ENCODE results near the gene MISFA.
A peak's percentile ranks its signal among the peaks of the same experiment; 100 is the strongest.
"Not testable (repeated sequence)": the region's sequence is repeated elsewhere in the genome, so short reads cannot be mapped to it uniquely, and the experiment has no call there.

The MISFA gene

DNA sequence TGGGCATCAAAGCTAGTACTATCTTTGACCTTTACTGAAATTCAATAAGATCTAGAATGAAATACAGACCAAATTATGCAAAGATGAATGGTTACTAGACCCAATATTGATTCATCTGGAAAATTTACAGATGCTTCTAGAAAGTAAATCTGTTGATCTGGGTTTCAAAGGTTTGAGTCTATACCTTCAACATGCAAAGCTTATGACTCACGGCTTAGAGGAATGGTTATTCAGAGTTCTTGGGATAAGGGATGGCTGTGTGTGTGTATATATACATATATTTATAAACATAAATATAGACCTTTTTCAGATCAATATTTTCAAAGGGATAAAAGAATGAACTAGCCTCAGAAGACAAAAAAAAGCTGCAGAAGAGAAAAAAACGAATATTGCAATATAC lies 33.3 kb downstream of the MISFA start:
- Histone ChIP-seq H3K9ac (no peak overlapping the region), H3K79me2 (peaks cover 16% of the 10 kb centered on the region), H3K4me1 (no peaks in the 10 kb centered on the region), H3K36me3 (ENCODE audit: control insufficient read depth, insufficient read depth, low read length) (no peaks in the 10 kb centered on the region), H3K27ac (no peak overlapping the region), H3K27me3 (ENCODE audit: control insufficient read depth, insufficient read depth, low read length) (no peaks in the 10 kb centered on the region), H2AFZ (no peak overlapping the region), H3K4me3 (ENCODE audit: low read depth, low read length) (no peak overlapping the region), H3K4me2 (ENCODE audit: low read length) (no peak overlapping the region), H3K9me3 (ENCODE audit: control insufficient read depth, low read length) (no peaks in the 10 kb centered on the region)
- TF ChIP-seq, protein P1, sequence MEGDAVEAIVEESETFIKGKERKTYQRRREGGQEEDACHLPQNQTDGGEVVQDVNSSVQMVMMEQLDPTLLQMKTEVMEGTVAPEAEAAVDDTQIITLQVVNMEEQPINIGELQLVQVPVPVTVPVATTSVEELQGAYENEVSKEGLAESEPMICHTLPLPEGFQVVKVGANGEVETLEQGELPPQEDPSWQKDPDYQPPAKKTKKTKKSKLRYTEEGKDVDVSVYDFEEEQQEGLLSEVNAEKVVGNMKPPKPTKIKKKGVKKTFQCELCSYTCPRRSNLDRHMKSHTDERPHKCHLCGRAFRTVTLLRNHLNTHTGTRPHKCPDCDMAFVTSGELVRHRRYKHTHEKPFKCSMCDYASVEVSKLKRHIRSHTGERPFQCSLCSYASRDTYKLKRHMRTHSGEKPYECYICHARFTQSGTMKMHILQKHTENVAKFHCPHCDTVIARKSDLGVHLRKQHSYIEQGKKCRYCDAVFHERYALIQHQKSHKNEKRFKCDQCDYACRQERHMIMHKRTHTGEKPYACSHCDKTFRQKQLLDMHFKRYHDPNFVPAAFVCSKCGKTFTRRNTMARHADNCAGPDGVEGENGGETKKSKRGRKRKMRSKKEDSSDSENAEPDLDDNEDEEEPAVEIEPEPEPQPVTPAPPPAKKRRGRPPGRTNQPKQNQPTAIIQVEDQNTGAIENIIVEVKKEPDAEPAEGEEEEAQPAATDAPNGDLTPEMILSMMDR (IDR thresholded peaks at IDR 0.05) = no peak

DNA sequence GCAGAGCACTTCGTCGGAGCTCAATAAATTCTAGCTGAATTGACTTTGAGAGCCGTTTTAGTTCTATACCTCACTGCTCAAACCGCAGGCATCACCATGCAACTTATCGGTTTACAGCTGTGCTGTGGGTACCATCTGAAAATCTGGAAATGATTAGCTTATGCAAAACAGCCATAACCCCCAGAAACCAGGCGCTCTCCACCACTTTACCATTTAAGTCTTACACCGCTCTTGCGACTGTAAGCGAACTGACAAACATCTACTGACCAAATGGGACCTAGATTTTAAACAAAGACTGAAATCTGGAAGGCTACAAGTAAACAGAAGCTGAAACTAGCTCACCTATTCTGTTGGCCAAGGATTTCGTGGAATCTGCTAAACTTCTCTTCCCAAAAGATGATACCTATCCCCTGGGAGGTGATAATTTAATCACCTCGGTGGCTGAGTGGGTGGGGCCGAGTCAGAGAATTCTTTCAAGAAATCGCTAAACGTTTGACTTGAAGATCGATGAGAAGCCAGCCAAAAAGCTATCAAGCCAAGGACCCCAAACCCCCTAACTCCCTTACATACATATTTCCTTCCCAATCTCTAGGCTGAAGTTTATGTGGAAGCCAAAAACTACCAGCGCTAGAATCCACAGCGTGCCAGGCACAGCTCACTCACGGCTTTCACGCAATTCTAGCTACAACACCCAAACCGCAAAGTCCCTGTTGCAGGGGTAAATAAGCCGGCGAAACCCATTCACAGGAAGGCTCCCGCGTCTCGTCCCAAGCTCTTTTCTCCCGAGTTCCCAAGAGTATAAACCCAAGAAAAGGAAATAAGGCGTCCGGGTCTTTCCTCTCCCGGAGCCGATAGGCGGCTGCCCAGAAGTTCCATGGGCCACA lies 33.9 kb downstream of the MISFA start:
- TF ChIP-seq, protein P1 (IDR thresholded peaks at IDR 0.05) = no peak
- Histone ChIP-seq H3K79me2 (peaks cover 16% of the 10 kb centered on the region), H3K9me3 (ENCODE audit: control insufficient read depth, low read length) (no peaks in the 10 kb centered on the region), H3K36me3 (ENCODE audit: control insufficient read depth, insufficient read depth, low read length) (no peaks in the 10 kb centered on the region), H3K27ac (peak overlapping the region; percentile 90), H3K27me3 (ENCODE audit: control insufficient read depth, insufficient read depth, low read length) (no peaks in the 10 kb centered on the region), H2AFZ (peak overlapping the region; percentile 85), H3K4me3 (ENCODE audit: low read depth, low read length) (peak overlapping the region; percentile 77), H3K9ac (peak overlapping the region; percentile 53), H3K4me1 (no peaks in the 10 kb centered on the region), H3K4me2 (ENCODE audit: low read length) (peak overlapping the region; percentile 94)

GRCh38 chr11:18634140-18635032 lies 34.8 kb downstream of the MISFA start, which contains the start of gene SPTY2D1:
SPTY2D1 (minus strand) TSS chr11:18634342; CDS start chr11:18634257, 85 bp downstream.
- Histone ChIP-seq H3K9ac (peak within 1 kb of the TSS; percentile 53), H3K79me2 (peaks cover 14% of the 10 kb centered on the region), H3K27me3 (ENCODE audit: control insufficient read depth, insufficient read depth, low read length) (no peaks in the 10 kb centered on the region), H3K4me1 (no peaks in the 10 kb centered on the region), H2AFZ (peak within 1 kb of the TSS; percentile 85), H3K4me2 (ENCODE audit: low read length) (peak within 1 kb of the TSS; percentile 94), H3K9me3 (ENCODE audit: control insufficient read depth, low read length) (no peaks in the 10 kb centered on the region), H3K36me3 (ENCODE audit: control insufficient read depth, insufficient read depth, low read length) (no peaks in the 10 kb centered on the region), H3K27ac (peak within 1 kb of the TSS; percentile 90), H3K4me3 (ENCODE audit: low read depth, low read length) (peak within 1 kb of the TSS; percentile 77)
- TF ChIP-seq, protein P1 (IDR thresholded peaks at IDR 0.05) = no peak

DNA sequence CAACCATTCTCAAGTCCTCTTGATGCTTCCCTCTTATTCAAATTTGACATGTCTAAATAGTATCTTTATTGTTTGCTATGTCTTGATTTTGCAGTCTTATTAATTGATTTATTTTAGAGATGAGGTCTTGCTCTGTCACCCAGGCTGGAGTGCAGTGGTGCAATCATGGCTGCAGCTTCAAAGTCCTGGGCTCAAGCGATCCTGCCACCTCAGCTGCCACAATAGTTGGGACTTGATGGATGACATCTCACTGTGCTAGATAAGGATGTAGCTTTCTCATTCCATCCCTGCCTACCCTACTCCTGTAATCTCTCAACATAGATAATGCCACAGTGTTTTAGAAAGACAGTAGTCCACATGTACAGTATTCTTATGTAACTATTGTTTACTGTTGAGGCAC lies 42.1 kb downstream of the MISFA start:
- Histone ChIP-seq H3K79me2 (no peaks in the 10 kb centered on the region), H2AFZ (no peak overlapping the region), H3K27ac (no peak overlapping the region), H3K9ac (no peak overlapping the region), H3K27me3 (ENCODE audit: control insufficient read depth, insufficient read depth, low read length) (no peaks in the 10 kb centered on the region), H3K4me3 (ENCODE audit: low read depth, low read length) (no peak overlapping the region), H3K9me3 (ENCODE audit: control insufficient read depth, low read length) (no peaks in the 10 kb centered on the region), H3K4me1 (no peaks in the 10 kb centered on the region), H3K36me3 (ENCODE audit: control insufficient read depth, insufficient read depth, low read length) (no peaks in the 10 kb centered on the region), H3K4me2 (ENCODE audit: low read length) (no peak overlapping the region)
- TF ChIP-seq, protein P1 (IDR thresholded peaks at IDR 0.05) = no peak

- H3K9ac ChIP-seq; H3K4me1 ChIP-seq; H3K27ac ChIP-seq; H3K4me3 ChIP-seq (ENCODE audit: low read depth, low read length); H3K9me3 ChIP-seq (ENCODE audit: control insufficient read depth, low read length); H3K79me2 ChIP-seq; H3K4me2 ChIP-seq (ENCODE audit: low read length); H3K36me3 ChIP-seq (ENCODE audit: control insufficient read depth, insufficient read depth, low read length); H3K27me3 ChIP-seq (ENCODE audit: control insufficient read depth, insufficient read depth, low read length); H2AFZ ChIP-seq: not testable (repeated sequence)
These were observed 43.4 kb downstream of the MISFA start for GRCh38 chr11:18643034-18643433.

All from parathyroid adenoma (tissue), 2 donors.